T follicular helper cell (primary cell): ENCODE data around the gene ENPP3.

Experiments used
- DNase-seq: peaks from one replicate; pipeline ENCODE4 v3.0.0-alpha.2; 2020; ENCODE audit warnings: low read depth
- total RNA-seq, 2 experiments: gene quantifications; one replicate each; lab custom pipeline; 2026; lab: John Stamatoyannopoulos, UW

Gene ENPP3
- total RNA-seq = 0.22 to 0.84 reads per million in 2 experiments

DNA sequence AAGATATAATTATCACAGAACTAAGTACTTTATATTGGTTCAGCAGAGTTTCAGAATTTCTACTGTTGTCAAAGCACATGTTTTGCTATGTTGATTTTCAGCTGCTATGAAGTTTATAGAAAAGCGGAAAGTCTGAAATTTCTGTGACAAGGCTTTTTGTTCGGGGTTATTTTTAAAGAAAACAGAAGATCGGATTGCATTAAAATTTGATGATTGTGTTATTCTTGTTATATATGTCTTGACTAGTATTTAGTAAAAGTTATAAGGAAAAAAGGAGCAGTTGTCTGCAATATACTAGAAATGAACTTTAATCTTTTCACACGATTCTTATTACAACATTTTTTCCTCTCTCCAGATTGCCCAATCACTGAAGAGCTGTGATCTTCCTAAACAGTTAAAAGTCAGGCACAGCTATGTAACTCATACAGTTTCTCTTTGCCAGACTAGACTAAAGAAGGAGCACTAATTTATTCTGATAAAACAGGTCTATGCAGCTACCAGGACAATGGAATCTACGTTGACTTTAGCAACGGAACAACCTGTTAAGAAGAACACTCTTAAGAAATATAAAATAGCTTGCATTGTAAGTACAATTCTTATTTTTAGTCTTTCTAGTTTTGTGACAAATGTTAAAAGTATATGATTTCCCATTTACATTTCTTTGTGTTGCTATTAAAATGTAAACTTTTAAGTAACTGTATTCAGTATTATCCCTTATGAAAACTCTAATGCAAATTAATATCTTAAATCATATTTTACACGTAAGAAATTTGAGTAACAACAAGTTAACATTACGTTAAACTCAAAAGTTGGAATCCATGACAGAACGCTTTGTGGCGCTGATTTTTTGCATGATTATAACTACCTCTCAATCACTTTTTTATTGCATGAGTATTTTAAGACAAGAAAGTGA, at the start of gene ENPP3:
TSS of gene ENPP3 (plus strand) at position 423 of the 913 bp plus-strand sequence. CDS start at position 506, 83 bp downstream.
- no peak for DNase-seq

DNA sequence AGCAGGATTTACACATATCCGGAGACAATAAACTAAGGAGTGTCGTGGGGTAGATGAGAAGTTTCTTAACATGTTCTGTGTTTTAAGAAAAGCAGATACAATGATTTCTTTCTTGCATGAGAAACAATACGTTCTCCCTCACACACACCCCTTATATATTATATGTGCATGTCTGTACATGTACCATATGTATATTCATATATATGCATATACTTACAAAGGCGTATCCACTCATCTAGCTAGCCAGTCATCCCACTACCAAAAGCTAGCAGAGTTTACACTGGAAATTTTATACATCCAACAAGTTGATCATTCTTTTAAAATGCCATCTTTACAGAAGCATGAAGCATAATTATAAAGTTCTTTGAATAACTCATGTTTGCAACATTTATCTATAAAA, 49.2 kb upstream of the ENPP3 start:
- DNase-seq = no peak

DNA sequence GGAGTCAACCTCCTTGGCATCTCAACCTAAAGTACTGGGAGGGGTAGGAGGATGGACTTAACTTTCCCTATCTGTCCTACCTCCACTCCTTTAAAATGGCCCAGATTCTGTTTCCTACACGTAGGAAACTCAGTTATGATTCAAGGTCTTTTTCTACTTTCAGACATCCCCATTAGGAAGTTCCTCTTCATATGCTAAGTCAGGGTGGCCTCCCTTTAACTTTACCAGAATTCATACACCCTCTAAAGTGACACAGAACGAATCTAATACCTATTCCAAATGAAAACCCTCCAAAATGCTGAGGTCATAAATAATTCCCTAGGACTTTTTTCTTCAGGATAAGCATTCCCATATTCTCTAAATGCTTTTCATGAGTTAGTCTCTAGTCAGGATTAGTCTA, 48.5 kb upstream of the ENPP3 start:
- no peak for DNase-seq

DNA sequence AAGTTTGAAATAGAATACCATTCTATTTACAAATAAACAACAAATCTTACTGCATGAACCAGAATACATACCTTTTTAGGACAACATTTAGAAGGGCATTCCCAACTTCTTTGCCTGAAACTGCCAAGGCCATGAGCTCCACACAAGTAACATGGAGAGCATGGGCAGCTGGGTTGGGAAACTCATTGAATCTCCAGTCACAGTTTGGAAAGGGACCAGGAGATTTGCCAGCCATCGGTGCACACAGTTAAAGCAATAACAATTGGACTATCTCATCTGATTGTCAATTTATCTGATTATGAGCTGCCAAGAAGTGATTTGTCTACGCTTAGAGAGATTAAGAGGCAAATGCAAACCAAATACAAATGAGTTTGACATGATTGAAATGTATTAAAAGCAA, 44.2 kb upstream of the ENPP3 start:
- no peak for DNase-seq

DNA sequence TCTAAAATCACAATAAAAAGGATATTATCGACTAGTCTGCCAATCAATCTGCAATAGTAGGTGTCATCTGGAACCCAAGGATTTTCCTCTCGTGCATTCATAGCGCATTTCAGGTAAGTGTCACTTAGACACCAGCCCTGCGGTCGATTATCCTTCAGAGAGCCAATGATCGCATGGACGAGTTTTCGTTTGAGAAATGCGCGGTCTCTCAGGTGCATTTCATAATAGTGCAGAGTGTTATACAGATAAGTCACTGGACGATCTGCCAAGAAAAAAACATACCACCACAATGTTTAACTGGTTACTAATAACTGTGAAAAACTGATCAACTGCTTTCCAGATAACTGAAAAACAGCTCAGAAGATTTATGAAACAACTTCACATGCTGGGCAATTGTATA, 43.0 kb upstream of the ENPP3 start:
- no peak for DNase-seq

DNA sequence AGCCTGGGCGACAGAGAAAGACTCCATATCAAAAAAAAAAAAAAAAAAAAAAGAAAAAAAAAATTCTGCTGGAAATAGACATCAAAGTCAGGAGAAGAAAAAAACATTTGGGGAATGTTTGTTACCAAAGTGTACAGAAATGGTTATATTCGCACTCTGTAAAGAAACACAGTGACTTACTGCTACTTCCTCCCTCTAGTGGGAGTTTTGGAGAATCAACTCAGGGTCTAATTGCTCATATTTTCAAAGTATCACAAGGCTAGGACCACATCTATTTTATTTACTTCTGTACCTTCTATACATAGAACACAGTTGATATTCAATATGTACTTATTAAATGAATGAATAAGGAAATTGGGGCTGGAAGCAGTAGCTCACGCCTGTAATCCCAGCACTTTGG, 39.7 kb upstream of the ENPP3 start:
- DNase-seq = no peak

DNA sequence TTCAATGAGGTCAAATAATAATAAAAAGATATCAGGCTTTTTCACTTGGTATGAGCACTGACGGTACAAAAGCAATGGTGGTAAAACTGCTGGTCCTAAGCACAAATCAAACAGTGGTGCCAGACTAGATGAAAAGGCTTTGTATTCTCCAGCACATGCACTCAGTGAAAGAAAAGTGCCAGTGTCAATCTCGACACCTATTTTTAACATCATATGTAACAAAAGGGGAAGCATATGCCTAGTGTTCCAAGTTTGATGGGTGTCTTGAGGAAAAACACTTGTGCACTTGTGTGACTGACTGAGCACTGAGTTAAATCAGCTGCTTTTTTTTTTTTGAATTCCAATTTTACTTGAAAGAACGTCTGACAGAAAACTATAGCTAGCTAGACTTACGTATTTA, 36.4 kb upstream of the ENPP3 start:
- no peak for DNase-seq

DNA sequence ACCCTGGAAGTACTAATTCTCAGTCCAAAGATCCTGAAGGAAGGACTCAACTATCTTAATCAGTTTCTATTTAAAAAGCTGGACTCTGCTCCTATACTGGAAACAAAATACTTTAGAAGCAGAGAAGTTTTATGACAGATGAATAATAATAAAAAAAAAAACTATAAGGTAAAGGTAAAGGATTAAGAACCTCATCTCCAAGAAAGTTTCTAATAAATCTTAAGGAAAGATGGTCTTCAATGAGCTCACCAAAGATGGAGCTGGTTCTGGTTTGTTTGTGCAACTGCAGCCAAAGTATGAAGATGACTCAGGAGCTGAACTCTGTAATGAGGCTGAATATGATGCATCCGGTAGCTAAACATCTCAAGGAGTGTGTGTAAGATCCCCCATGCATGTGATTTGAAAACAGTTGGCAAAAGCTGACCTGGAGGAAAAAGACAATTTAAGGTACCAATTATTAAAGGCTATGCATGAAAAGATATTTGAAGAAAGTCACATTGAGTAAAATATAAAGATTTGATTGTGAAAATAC, 34.3 kb upstream of the ENPP3 start:
- DNase-seq = no peak

DNA sequence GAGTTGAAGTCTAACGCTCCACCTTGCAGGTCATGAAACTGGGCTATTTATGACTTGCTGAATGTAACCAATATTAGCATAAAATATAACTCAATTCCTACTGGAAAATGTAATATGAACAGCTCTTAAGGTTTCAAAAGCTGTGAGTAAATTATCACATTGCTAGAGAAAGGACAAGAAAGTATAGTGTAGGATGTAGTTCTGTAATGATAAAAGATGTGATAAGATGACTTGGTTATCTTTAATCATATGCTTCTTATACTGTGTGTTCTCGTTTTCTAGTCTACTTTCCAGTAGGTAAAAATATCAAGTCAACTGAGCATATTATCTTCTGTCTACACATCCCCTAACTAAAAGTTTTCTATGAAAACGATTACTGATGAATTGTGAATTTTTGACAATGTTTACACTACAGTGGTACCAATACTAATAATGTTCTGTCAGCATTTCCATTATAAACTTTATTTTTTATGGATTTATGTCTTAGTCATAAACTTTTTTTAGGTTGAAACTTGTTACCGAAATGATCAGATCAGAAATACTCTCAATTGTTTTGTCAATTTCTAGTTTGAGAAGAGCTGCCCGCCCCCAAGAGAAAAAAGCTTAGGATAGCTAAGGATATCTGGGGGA, 23.7 kb upstream of the ENPP3 start:
- no peak for DNase-seq

DNA sequence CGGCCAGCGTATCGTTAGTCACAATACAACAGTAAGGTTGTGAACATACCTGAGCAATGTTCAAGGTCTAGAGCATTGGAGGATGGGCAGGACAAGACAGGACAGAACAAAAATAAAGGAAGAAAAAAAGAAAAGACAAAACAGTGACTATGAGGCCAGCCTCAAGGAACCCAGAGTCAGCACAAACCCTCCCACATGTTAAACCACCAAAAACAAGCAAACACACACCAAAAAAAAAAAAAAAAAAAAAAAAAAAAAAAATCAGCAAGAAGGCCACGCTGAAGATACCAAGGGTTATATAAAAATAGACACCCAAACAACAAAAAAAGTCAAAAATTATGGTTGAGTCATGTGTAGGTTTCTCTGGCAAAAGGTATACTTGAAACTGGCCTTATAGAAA, 21.8 kb upstream of the ENPP3 start:
- DNase-seq = no peak

DNA sequence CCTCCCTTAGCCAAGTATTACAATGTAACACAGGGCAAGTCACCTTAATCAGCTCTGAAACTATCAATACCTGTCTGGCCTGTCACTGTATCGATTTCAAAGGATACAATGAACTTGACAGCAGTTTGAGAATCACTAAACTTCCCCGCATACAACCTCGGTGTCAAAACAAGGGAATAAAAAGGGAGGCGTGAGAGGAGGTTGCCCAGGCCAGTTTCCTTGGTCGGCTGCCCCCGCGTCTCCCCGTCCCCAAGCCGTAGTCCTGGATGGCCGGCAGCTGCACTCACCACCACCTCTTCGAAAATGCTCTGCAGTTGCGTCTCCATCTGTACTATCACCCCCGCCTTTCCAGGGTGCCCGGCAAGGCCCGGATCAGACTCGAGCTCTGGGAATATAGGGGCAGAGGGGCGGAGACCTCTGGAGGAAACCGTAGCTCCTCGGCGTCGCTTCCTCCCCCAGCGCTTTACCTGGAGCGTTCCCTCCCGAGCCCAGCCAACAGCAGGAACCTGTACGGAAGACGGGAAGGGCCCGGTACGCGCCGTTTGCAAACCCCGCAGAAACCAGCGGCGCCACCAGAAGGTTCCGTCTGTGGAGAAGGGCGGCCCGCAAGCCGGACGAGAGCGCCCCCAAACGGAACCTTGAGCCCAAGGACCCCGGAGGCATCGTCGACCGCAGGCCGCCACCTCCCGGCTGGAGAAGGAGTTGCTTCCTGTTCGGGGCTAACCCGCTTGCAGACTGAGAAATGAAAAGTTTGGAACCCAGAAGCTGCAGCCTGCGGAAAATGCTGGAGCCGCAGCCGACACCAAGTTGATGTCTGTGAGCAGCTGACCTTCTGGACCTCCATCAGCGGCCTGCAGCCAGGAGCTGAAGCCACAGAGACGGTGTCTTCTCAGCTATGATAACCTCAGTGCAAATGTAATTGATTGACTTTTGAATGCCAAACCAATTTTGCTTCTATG, 9.1 kb upstream of the ENPP3 start, which contains the start of gene MED23:
TSS of gene MED23 (minus strand) at position 519 of the 959 bp plus-strand sequence. CDS start at position 326, 193 bp downstream.
- DNase-seq = peak; percentile 91

DNA sequence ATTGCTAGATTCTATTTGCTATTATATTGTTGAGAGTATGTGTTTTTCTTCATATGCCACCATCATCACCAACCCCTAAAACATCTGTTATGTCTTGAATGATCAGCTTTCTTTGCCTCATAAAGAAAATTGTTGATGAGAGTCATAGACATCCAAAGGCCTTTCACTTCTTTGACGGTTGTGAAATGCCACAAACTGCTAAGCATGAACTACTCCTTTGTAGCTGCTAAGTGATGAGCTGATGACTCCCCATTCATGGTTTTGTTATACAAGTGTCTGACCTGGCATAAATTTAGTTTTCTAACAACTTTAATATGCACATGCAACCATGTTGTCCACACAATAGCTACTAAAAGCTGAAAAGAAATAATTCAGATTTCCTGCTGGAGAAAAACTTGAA, 8.4 kb upstream of the ENPP3 start:
- DNase-seq = no peak

DNA sequence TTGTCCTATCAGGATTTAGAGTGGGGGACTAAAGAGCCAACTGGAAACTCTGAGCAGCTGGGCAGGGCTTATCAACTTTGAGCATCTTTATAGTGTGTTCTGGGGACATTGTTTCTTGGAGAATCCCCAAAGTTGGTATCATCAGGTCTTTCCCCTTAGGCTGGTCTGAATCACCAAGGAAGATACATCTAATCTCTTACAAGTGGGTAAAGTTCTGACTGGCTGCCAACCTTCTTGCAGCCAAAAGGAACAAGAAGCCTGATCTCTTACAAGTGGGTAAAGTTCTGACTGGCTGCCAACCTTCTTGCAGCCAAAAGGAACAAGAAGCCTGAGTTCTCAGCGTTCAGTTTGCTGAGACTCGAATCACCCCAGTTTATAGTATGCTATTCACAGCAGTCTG, 7.5 kb upstream of the ENPP3 start:
- no peak for DNase-seq

DNA sequence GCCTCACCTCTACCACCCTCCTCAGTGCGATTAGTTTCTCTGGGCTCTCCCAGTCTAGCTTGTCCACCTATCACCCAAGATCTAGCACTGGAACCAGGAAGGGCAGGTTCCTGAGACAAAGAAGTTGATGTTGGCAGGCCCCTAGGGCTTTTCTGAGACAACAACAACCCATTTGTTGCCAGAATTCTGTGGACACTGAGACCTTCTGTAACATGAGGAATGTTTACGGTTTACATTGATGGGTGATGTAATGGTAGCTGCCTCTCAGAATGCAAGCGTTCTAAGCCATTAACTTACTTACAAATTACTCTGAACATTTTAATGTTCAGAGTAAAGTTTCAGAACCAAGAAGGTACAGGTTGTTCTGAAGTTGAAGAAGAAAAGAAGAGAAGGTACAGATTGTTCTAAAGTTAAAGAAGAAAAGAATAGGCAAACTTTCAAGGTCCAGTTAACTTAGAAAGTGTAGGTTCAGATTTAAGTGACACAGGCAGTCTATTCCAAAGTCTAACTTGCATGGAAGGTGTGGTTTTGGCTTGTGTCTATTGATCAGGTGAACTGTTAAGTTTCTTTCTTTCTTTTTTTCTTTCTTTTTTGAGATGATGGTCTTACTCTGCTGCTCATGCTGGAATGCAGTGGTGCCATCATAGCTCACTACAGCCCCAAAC, 5.3 kb upstream of the ENPP3 start:
- DNase-seq = no peak

DNA sequence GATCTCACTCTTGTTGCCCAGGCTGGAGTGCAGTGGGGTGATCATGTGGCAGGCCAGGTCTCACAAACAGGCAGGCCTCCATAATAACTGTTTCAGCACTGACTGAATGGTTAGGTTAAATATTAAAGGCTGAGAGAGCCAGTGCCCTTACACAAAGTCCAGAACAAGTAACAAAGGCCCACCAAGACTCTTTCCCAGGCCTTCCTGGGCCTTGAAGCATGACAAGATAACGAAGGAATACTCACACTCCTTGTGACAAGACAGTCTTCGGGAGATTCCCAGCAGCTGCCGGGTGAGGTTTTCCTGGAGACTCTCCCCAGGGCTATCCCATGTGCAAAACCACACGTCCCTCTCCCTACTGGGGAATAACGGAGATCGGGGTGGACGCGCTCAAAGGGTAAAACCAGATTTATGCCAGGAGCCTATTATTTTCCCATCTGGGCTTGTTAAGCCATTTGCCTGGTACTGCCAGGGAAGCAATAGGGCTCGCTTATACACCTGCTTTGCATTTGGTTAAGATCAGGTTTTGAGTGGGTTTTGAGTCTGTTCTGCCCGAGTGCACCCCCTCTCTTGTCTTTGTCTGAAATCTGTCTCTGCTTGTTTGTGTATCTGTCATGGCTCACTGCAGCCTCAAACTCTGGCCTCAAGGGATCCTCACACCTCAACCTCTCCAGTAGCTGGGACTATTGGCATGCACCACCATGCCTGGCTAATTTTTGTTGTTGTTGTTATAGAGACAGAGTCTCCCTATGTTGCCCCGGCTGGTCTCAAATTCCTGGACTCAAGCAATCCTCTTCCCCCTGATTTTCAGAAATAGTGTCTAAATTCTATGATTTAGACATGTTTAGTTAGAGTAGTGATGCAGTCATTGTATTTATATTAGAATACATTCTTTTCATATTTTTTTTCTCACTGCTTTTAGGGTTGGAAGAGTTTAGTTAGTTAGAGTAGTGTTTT, 1.4 kb upstream of the ENPP3 start:
- DNase-seq = no peak

DNA sequence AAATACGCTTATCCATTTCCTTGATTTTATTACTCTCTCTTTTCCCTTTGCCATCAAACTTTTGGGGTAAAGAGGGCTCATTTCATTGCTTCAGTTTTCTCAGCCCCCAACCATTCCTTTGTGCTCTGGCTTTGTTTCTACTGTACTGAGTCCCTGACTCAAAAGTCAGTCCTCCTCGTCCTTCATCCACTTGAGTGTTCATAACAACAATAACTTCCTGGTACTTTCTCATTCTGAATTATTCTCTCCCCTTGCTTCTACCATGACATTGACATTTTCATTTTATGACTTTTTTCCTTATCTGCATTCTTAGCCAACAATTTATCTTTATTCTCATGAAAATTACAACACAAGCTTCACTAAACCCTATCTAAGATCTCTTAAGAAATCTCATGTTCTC, 911 bp downstream of the ENPP3 start:
- no peak for DNase-seq

DNA sequence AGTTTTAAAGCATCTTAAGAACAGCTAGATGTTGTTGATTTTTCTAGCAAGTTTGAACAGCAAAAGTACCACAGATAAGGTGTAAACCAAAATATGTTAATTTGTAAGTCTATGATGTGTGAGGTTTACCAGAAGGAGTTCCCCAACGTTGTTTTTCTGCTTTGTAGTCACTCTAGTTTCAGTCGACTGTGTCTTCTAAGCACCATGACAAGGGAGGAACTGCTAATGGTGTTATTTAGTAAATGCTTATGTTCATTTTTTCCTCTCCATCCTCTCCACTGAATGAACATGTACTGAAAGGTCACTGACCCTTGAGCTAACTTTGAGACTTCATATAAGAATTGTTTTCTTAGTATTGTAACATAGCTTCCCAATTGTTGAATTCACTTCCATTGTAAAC, 3.0 kb downstream of the ENPP3 start:
- DNase-seq = no peak

DNA sequence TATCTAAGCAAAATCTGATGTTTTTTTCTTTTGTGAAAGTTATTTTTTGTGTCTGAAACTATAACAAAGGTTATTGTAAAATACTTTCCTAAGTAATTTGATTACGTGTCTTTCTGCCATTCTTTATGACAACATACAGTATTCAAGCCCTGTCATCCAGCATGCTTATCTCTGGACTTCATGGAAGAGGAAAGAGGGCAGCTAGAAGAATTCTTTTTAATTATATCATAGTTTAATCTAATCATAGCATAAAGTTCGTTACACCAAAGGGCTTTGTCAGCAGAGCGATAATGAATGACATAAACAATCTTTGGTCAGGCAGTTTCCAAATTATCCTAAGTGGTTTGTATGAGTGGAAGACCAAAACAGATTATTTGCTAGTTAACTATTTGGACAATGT, 3.5 kb downstream of the ENPP3 start:
- no peak for DNase-seq

DNA sequence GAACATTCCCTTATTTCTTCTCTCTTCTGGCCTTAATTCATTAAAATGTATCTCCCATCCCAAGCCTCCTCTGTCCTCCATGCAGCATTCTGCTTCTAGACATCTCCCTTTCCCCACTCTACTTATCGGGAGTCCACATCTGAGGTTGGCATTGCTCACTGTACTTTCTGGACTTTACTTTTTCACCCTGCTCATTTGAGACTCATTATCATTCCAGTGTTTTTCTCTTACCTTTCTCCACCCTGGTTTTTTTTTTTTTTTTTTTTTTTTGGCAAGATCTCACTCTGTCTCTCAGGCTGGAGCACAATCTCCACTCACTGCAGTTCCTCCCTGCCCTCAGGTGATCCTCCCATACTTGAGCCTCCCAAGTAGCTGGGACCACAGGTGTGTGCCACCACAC, 4.5 kb downstream of the ENPP3 start:
- DNase-seq = no peak

DNA sequence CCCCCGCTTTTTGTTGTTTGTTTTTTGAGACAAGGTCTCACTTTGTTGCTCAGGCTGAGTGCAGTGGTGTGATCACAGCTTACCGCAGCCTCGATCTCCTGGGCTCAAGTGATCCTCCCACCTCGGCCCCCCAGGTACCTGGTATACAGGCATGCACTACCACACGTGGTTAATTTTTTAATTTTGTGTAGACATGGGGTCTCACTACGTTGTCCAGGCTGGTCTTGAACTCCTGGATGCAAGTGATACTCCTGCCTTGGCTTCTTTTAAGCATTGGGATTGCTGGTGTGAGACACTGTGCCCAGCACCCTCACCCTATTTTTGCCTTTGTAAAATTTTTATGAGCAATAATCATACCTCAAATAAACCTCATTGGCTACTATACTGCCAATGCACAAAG, 5.5 kb downstream of the ENPP3 start:
- no peak for DNase-seq
